HepG2 (cell line): ENCODE results near the gene C6orf132. TPM values are rescaled to one million over a fixed set of nuclear protein-coding genes. Genes with fewer than 3 reads are reported as not detected.

Source experiments
- BCL6 ChIP-seq: IDR thresholded peaks from 2 replicates; pipeline ENCODE4 v1.6.1; 2016; ENCODE audit warnings: missing genetic modification reagents, missing compliant biosample characterization
- CEBPB ChIP-seq: IDR thresholded peaks from 2 replicates; pipeline ENCODE4 v1.6.1; 2011; ENCODE audit warnings: low read depth, low read length, improper control_type of control experiment, borderline replicate concordance
- POLR2AphosphoS5 ChIP-seq: IDR thresholded peaks from 2 replicates; pipeline ENCODE4 v1.6.1; 2012; ENCODE audit warnings: low read depth, low read length
- ZBTB21 ChIP-seq: sonication (generic); formaldehyde crosslinking; IDR thresholded peaks from 2 replicates; pipeline ENCODE4 v1.4.0; 2020; ENCODE audit warnings: missing genetic modification reagents
- ZNF280D ChIP-seq: sonication (generic); formaldehyde crosslinking; IDR thresholded peaks from 2 replicates; pipeline ENCODE4 v1.5.1; 2020; ENCODE audit warnings: mild to moderate bottlenecking, missing genetic modification reagents
- ZNF318 ChIP-seq: sonication (generic); formaldehyde crosslinking; IDR thresholded peaks from 2 replicates; pipeline ENCODE4 v1.4.0; 2020; ENCODE audit warnings: mild to moderate bottlenecking, missing genetic modification reagents
- ZNF441 ChIP-seq: sonication (generic); formaldehyde crosslinking; IDR thresholded peaks from 2 replicates; pipeline ENCODE4 v1.7.0; 2021; ENCODE audit warnings: missing genetic modification reagents, borderline replicate concordance
- ZNF549 ChIP-seq: sonication (generic); formaldehyde crosslinking; IDR thresholded peaks from 2 replicates; pipeline ENCODE4 v1.5.0; 2020; ENCODE audit warnings: missing genetic modification reagents
- ZNF552 ChIP-seq: sonication (generic); formaldehyde crosslinking; IDR thresholded peaks from 2 replicates; pipeline ENCODE4 v1.9.0; 2022; ENCODE audit warnings: missing genetic modification reagents, mild to moderate bottlenecking, borderline replicate concordance
- polyA plus RNA-seq, 8 experiments: library from polyadenylated mRNA; depleted of rRNA in 3 of 8; stranded (reverse) in 7 of 8; unstranded in 1 of 8; fragments of >200 nt; fragmentation: Illumina TruSeq in 4 of 8; extraction: Trizol in 4 of 8; gene quantifications; 2 replicates each; pipeline versions ENCODE4 v1.2.1 to v1.2.3, GENCODE V29; 2011 to 2016; ENCODE audit warnings: low read depth in 4 of 8, missing spikeins in 1 of 8, mixed read lengths in 1 of 8; ENCODE audit not compliant: insufficient read depth in 1 of 8
- total RNA-seq, 5 experiments: library from RNA; depleted of rRNA; stranded (reverse); fragments of >200 nt; fragmentation: Illumina TruSeq; extraction: Trizol; gene quantifications; 2 replicates each; pipeline ENCODE4 v1.2.3, GENCODE V29; 2016; ENCODE audit warnings: low read depth in 1 of 5
- TF ChIP-seq, protein P1 (sequence below): sonication (generic); formaldehyde crosslinking; IDR thresholded peaks from 2 replicates; pipeline ENCODE4 v1.4.0; 2020; ENCODE audit warnings: missing genetic modification reagents
- TF ChIP-seq, protein P2 (sequence below): sonication (generic); formaldehyde crosslinking; IDR thresholded peaks from 2 replicates; pipeline ENCODE4 v1.5.0; 2020; ENCODE audit warnings: missing genetic modification reagents, mild to moderate bottlenecking, borderline replicate concordance
- TF ChIP-seq, protein P3 (sequence below): sonication (generic); formaldehyde crosslinking; IDR thresholded peaks from 2 replicates; pipeline ENCODE4 v1.8.1; 2023; ENCODE audit warnings: mild to moderate bottlenecking, missing genetic modification reagents, borderline replicate concordance

The C6orf132 gene
- total and polyA plus RNA-seq, 2 of the 13 experiments (the other 11 are each of a cell fraction or from before 2014, with no cell fraction given), result 0.78 to 3.0 TPM

GRCh38 chr6:42104095-42104803 is 38.2 kb downstream of the C6orf132 start (continued):
- TF ChIP-seq BCL6 (CRISPR knock-in tag), result 0 out of 2 replicates have a peak, but pooled peaks have one; percentile 13
- TF ChIP-seq, protein P1, sequence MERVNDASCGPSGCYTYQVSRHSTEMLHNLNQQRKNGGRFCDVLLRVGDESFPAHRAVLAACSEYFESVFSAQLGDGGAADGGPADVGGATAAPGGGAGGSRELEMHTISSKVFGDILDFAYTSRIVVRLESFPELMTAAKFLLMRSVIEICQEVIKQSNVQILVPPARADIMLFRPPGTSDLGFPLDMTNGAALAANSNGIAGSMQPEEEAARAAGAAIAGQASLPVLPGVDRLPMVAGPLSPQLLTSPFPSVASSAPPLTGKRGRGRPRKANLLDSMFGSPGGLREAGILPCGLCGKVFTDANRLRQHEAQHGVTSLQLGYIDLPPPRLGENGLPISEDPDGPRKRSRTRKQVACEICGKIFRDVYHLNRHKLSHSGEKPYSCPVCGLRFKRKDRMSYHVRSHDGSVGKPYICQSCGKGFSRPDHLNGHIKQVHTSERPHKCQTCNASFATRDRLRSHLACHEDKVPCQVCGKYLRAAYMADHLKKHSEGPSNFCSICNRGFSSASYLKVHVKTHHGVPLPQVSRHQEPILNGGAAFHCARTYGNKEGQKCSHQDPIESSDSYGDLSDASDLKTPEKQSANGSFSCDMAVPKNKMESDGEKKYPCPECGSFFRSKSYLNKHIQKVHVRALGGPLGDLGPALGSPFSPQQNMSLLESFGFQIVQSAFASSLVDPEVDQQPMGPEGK (CRISPR knock-in tag), result peak; percentile 29; the same call in 1 of the 2 replicates
- no peak for TF ChIP-seq ZNF318 (CRISPR knock-in tag)
- no peak for TF ChIP-seq ZBTB21 (CRISPR knock-in tag)
- no peak for TF ChIP-seq ZNF441 (CRISPR knock-in tag)
- peak; percentile 29 for TF ChIP-seq CEBPB
- TF ChIP-seq, protein P2, sequence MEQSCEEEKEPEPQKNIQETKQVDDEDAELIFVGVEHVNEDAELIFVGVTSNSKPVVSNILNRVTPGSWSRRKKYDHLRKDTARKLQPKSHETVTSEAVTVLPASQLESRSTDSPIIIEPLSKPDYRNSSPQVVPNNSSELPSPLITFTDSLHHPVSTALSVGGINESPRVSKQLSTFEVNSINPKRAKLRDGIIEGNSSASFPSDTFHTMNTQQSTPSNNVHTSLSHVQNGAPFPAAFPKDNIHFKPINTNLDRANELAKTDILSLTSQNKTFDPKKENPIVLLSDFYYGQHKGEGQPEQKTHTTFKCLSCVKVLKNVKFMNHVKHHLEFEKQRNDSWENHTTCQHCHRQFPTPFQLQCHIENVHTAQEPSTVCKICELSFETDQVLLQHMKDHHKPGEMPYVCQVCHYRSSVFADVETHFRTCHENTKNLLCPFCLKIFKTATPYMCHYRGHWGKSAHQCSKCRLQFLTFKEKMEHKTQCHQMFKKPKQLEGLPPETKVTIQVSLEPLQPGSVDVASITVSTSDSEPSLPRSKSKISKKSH, result peak; percentile 65; the same call in 1 of the 2 replicates
- no peak for TF ChIP-seq ZNF549 (CRISPR knock-in tag)
- TF ChIP-seq ZNF280D (CRISPR knock-in tag), result no peak
- TF ChIP-seq, protein P3, sequence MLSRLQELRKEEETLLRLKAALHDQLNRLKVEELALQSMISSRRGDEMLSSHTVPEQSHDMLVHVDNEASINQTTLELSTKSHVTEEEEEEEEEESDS (CRISPR knock-in tag), result no peak
- TF ChIP-seq POLR2AphosphoS5, result no peak
- no peak for TF ChIP-seq ZNF552 (CRISPR knock-in tag)
